Spleen (tissue), 11 donors: ENCODE results near the gene EYA2. TPM values are rescaled to one million over a fixed set of nuclear protein-coding genes. Genes with fewer than 3 reads are reported as not detected.

Experiments used
- DNase-seq: peaks from one replicate; pipeline ENCODE4 v3.0.0-alpha.2; 2020
- H3K27ac ChIP-seq, 8 donors: fragments of 200-600 bp; sonication (generic) in 7 of 8; 1 replicate in 4 of 8; 2 replicates in 4 of 8; pipeline versions ENCODE4 v1.5.0 to v1.8.0; 2016 to 2021; ENCODE audit warnings: inconsistent platforms in 4 of 8, mild to moderate bottlenecking in 4 of 8, moderate library complexity in 1 of 8
- H3K27me3 ChIP-seq, 7 donors: fragments of 200-600 bp; sonication (generic) in 6 of 7; replicated peaks in 1 of 7; 1 replicate in 4 of 7; 2 replicates in 3 of 7; pipeline versions ENCODE4 v1.5.0 to v1.8.0; 2016 to 2021; ENCODE audit warnings: inconsistent platforms in 3 of 7, mild to moderate bottlenecking in 1 of 7
- H3K36me3 ChIP-seq, 6 donors: fragments of 200-600 bp; sonication (generic) in 5 of 6; 1 replicate in 4 of 6; 2 replicates in 2 of 6; pipeline versions ENCODE4 v1.5.0 to v1.8.0; 2016 to 2021; ENCODE audit warnings: inconsistent platforms in 2 of 6
- H3K4me1 ChIP-seq, 6 donors: fragments of 200-600 bp; sonication (generic) in 5 of 6; 1 replicate in 3 of 6; 2 replicates in 3 of 6; pipeline versions ENCODE4 v1.5.0 to v1.8.0; 2016 to 2021; ENCODE audit warnings: inconsistent platforms in 3 of 6
- H3K4me3 ChIP-seq, 8 donors: fragments of 200-600 bp; sonication (generic) in 7 of 8; 1 replicate in 4 of 8; 2 replicates in 4 of 8; pipeline versions ENCODE4 v1.5.0 to v1.8.0; 2016 to 2021; ENCODE audit warnings: inconsistent platforms in 4 of 8, mild to moderate bottlenecking in 4 of 8, moderate library complexity in 2 of 8
- H3K9me3 ChIP-seq, 8 donors: fragments of 200-600 bp; sonication (generic) in 7 of 8; 1 replicate in 4 of 8; 2 replicates in 4 of 8; pipeline versions ENCODE4 v1.5.0 to v1.8.0; 2016 to 2021; ENCODE audit warnings: inconsistent platforms in 4 of 8
- POLR2A ChIP-seq, 3 donors: fragments of 450-650 bp; IDR thresholded peaks; one replicate each; pipeline ENCODE4 v1.5.1; 2017; ENCODE audit warnings: antibody characterized with exemption in 3 of 3, mild to moderate bottlenecking in 1 of 3
- POLR2AphosphoS5 ChIP-seq, 3 donors: sonication (generic); formaldehyde crosslinking; IDR thresholded peaks; one replicate each; pipeline ENCODE4 v1.5.1; 2017; ENCODE audit warnings: antibody characterized with exemption in 3 of 3
- WGBS, 5 donors: extraction: QIAGEN DNeasy Blood & Tissue Kit in 3 of 5; methylation state at CpG; one replicate each; pipeline versions ENCODE4 v1.1.5 to v1.1.7; 2013 to 2018; 5-methylcytosine and 5-hydroxymethylcytosine counted together
- intact Hi-C: fragments of 100-400 bp; cut with DNase I; formaldehyde crosslinking; loops from one replicate; pipeline ENCODE4 v1.15.0; 2023; ENCODE audit warnings: low total_unique reads
- polyA plus RNA-seq, 3 donors: library from polyadenylated mRNA; stranded (reverse); fragments of 200-250 nt; gene quantifications; one replicate each; pipeline ENCODE4 v1.2.1, GENCODE V29; 2013
- total RNA-seq, 7 donors: library from RNA; depleted of rRNA in 3 of 7; stranded (reverse); fragments of >200 nt in 3 of 7; fragmentation: NEBNext Ultra II Directional in 4 of 7; extraction: Animal tissue kit (Norgen Biotek cat#: 25700) in 4 of 7; gene quantifications; one replicate each; pipeline versions ENCODE4 v1.1.0 to v1.2.1, GENCODE V29; 2016 to 2021
- TF ChIP-seq, protein P1 (sequence below), 11 experiments: fragments of 200-600 bp in 7 of 11; fragments of 450-650 bp in 4 of 11; sonication (generic) in 4 of 11; IDR thresholded peaks in 8 of 11; conservative IDR thresholded peaks in 3 of 11; 1 replicate in 7 of 11; 2 replicates in 4 of 11; pipeline versions ENCODE4 v1.4.0 to v1.8.0; 2016 to 2021; ENCODE audit warnings: antibody characterized with exemption in 11 of 11, inconsistent platforms in 4 of 11, mild to moderate bottlenecking in 1 of 11
- donor health status: healthy with polysubstance abuse.
- donor health status: DM: no; HTN: no; CAD: no; lungs with moderate emphysema.
- donor health status: DM: no; HTN: no; CAD: no.
- donor health status: Bipolar disorder and iron deficiency.
- donor health status: healthy.
- donor health status: DM: no; HTN: no; CAD: no.
- donor health status: DM: yes; HTN: yes; CAD: no.

Gene EYA2
- total and polyA plus RNA-seq, 10 donors, result 0.26 to 0.76 (median 0.51) TPM; not detected in 1

- intact Hi-C loops, result no loop called here
- Histone ChIP-seq H3K9me3 (peaks cover 0 to 3% (median 0%) of the 10 kb centered on the region in 8 donors), H3K27me3 (peaks cover 0 to 37% (median 0%) of the 10 kb centered on the region in 7 donors), H3K4me3 (no peak overlapping the region), H3K36me3 (no peaks in the 10 kb centered on the region), H3K4me1 (peaks cover 0 to 25% (median 6%) of the 10 kb centered on the region in 6 donors), H3K27ac (no peak overlapping the region)
- no peak for DNase-seq
- TF ChIP-seq POLR2A (IDR thresholded peaks at IDR 0.05), result no peak
- TF ChIP-seq, protein P1, sequence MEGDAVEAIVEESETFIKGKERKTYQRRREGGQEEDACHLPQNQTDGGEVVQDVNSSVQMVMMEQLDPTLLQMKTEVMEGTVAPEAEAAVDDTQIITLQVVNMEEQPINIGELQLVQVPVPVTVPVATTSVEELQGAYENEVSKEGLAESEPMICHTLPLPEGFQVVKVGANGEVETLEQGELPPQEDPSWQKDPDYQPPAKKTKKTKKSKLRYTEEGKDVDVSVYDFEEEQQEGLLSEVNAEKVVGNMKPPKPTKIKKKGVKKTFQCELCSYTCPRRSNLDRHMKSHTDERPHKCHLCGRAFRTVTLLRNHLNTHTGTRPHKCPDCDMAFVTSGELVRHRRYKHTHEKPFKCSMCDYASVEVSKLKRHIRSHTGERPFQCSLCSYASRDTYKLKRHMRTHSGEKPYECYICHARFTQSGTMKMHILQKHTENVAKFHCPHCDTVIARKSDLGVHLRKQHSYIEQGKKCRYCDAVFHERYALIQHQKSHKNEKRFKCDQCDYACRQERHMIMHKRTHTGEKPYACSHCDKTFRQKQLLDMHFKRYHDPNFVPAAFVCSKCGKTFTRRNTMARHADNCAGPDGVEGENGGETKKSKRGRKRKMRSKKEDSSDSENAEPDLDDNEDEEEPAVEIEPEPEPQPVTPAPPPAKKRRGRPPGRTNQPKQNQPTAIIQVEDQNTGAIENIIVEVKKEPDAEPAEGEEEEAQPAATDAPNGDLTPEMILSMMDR (IDR thresholded peaks at IDR 0.05 in 8 of 11, conservative IDR thresholded peaks at IDR 0.05 in 3 of 11), result no peak
- TF ChIP-seq POLR2AphosphoS5 (IDR thresholded peaks at IDR 0.05), result no peak
- 81 to 94% (median 85%) methylated on average over 5 of the region's 5 CpGs for WGBS, 5 donors
Observed at GRCh38 chr20:47127546-47127945, 232.9 kb downstream of the EYA2 start.

DNA sequence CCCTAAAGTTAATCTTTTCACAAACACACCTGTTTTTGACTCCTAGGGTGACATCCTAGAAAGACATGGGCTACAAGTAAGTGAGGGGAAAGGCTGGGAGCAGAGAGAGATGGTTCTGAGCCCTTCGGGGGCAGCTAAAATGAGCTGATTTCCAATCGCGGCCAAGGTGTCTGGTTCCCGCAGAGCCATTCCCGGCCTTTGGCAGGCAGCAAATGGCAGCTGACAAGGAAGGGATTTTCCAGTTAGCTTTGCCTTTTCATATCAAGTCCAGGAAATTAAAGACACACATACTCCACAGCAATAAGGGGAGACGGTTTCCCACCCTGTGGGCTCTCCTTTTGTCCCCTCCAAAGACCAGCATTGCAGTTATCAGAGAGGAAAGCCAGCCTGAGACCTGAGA lies 233.4 kb downstream of the EYA2 start:
- peaks cover 0 to 37% (median 0%) of the 10 kb centered on the region in 7 donors for H3K27me3 ChIP-seq
- H3K4me3 ChIP-seq, result no peak overlapping the region
- H3K4me1 ChIP-seq, result peaks cover 0 to 25% (median 6%) of the 10 kb centered on the region in 6 donors
- no peak for DNase-seq
- no peak overlapping the region for H3K27ac ChIP-seq
- WGBS, 5 donors, result 40 to 61% (median 49%) methylated on average over 6 of the region's 6 CpGs
- TF ChIP-seq POLR2AphosphoS5 (IDR thresholded peaks at IDR 0.05), result no peak
- TF ChIP-seq, protein P1 (IDR thresholded peaks at IDR 0.05 in 8 of 11, conservative IDR thresholded peaks at IDR 0.05 in 3 of 11), result no peak
- TF ChIP-seq POLR2A (IDR thresholded peaks at IDR 0.05), result no peak
- intact Hi-C loops, result no loop called here
- peaks cover 0 to 3% (median 0%) of the 10 kb centered on the region in 8 donors for H3K9me3 ChIP-seq
- no peaks in the 10 kb centered on the region for H3K36me3 ChIP-seq

GRCh38 chr20:47129306-47129705 lies 234.7 kb downstream of the EYA2 start:
- WGBS, 5 donors, result 73 to 94% (median 84%) methylated on average over 1 of the region's 1 CpG
- TF ChIP-seq, protein P1 (IDR thresholded peaks at IDR 0.05 in 8 of 11, conservative IDR thresholded peaks at IDR 0.05 in 3 of 11), result no peak
- TF ChIP-seq POLR2AphosphoS5 (IDR thresholded peaks at IDR 0.05), result no peak
- no peak for TF ChIP-seq POLR2A (IDR thresholded peaks at IDR 0.05)
- no peak overlapping the region for H3K4me3 ChIP-seq
- no peak for DNase-seq
- no peak overlapping the region for H3K27ac ChIP-seq
- H3K36me3 ChIP-seq, result no peaks in the 10 kb centered on the region
- intact Hi-C loops, result no loop called here
- H3K4me1 ChIP-seq, result peaks cover 0 to 19% (median 5%) of the 10 kb centered on the region in 6 donors
- peaks cover 0 to 3% (median 0%) of the 10 kb centered on the region in 8 donors for H3K9me3 ChIP-seq
- peaks cover 0 to 36% (median 0%) of the 10 kb centered on the region in 7 donors for H3K27me3 ChIP-seq

GRCh38 chr20:47133809-47134456 lies 239.3 kb downstream of the EYA2 start:
- intact Hi-C loops, result no loop called here
- no peaks in the 10 kb centered on the region for H3K4me1 ChIP-seq
- WGBS, 5 donors, result 83 to 91% (median 88%) methylated on average over 2 to 3 of the region's 3 CpGs
- TF ChIP-seq POLR2AphosphoS5 (IDR thresholded peaks at IDR 0.05) (no peak), POLR2A (IDR thresholded peaks at IDR 0.05) (no peak)
- TF ChIP-seq, protein P1 (IDR thresholded peaks at IDR 0.05 in 8 of 11, conservative IDR thresholded peaks at IDR 0.05 in 3 of 11), result no peak
- H3K9me3 ChIP-seq, result peaks cover 0 to 3% (median 0%) of the 10 kb centered on the region in 8 donors
- H3K27ac ChIP-seq, result no peak overlapping the region
- no peak overlapping the region for H3K4me3 ChIP-seq
- peaks cover 0 to 12% (median 0%) of the 10 kb centered on the region in 7 donors for H3K27me3 ChIP-seq
- H3K36me3 ChIP-seq, result no peaks in the 10 kb centered on the region
- DNase-seq, result no peak
